Epithelial cell of proximal tubule (primary cell): ENCODE results near the gene CPEB4. TPM values are rescaled to one million over a fixed set of nuclear protein-coding genes. Genes with fewer than 3 reads are reported as not detected.

Experiments used
- DNase-seq: peaks from one replicate; pipeline ENCODE4 v3.0.0-alpha.2; 2011; ENCODE audit warnings: low read depth
- H3K4me3 ChIP-seq: 2 replicates; pipeline ENCODE4 v1.5.1; 2011; ENCODE audit warnings: low read depth, mild to moderate bottlenecking, low read length
- CTCF ChIP-seq: conservative IDR thresholded peaks from 2 replicates; pipeline ENCODE4 v1.5.1; 2012; ENCODE audit warnings: low read depth, mild to moderate bottlenecking, low read length
- total RNA-seq: library from RNA; depleted of rRNA; stranded (reverse); fragments of >200 nt; gene quantifications from 2 replicates; pipeline ENCODE4 v1.2.3, GENCODE V29; 2015

CPEB4 gene
- total RNA-seq, result 9.5 and 17.5 TPM in 2 replicates

GRCh38 chr5:173887610-173888472 lies at the start of gene CPEB4:
TSS of gene CPEB4 (plus strand) at chr5:173888349. CDS start at chr5:173889734, 1,385 bp downstream.
- peak; percentile 93 for DNase-seq
- TF ChIP-seq CTCF, result no peak
- peak within 1 kb of the TSS; percentile 86 for H3K4me3 ChIP-seq

GRCh38 chr5:173839117-173839713 lies 48.9 kb upstream of the CPEB4 start:
- no peak for DNase-seq
- H3K4me3 ChIP-seq, result no peak overlapping the region
- TF ChIP-seq CTCF, result no peak

- no peak for TF ChIP-seq CTCF
- DNase-seq, result no peak
- no peak overlapping the region for H3K4me3 ChIP-seq
Observed at GRCh38 chr5:173840111-173840983, 47.8 kb upstream of the CPEB4 start.

- DNase-seq, result no peak
- H3K4me3 ChIP-seq, result no peak overlapping the region
- TF ChIP-seq CTCF, result no peak
Observed at GRCh38 chr5:173841710-173842109, 46.4 kb upstream of the CPEB4 start.

- no peak overlapping the region for H3K4me3 ChIP-seq
- TF ChIP-seq CTCF, result no peak
- DNase-seq, result no peak
Observed at GRCh38 chr5:173843794-173844193, 44.4 kb upstream of the CPEB4 start.

GRCh38 chr5:173845321-173845720 lies 42.8 kb upstream of the CPEB4 start:
- TF ChIP-seq CTCF, result no peak
- no peak for DNase-seq
- no peak overlapping the region for H3K4me3 ChIP-seq
